ENCODE data around the gene KIF13A.

The KIF13A gene

DNA sequence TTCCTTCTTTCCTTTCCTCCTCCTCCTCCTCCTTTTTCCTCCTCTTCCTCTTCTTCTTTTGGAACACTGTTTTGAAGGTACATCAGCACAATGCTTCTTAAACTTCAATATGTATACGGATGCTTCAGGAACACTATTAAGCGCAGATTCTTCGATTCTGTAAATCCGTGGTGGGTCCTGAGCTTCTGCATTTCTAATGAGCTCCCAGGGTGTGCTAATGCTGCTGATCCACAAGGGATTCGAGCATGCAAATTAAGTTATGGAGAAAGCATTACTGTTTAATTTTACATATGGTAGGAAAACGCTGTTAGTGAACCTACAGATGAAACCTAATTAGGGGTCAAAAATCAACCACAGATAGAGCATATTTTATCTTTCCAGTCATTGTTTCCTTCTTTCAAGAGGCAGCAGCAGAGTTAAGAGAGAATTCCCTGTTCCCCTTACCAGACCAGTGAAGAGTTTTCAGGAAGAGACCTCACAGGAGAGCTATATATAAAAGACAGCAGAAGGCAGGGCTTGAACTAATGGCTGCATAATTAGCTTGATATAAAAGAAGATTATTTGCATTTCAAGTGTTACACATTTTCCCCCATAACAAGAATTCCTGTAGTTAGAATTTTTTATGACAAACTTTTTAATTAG lies 47.2 kb downstream of the KIF13A start:
- TF ChIP-seq, protein P1, sequence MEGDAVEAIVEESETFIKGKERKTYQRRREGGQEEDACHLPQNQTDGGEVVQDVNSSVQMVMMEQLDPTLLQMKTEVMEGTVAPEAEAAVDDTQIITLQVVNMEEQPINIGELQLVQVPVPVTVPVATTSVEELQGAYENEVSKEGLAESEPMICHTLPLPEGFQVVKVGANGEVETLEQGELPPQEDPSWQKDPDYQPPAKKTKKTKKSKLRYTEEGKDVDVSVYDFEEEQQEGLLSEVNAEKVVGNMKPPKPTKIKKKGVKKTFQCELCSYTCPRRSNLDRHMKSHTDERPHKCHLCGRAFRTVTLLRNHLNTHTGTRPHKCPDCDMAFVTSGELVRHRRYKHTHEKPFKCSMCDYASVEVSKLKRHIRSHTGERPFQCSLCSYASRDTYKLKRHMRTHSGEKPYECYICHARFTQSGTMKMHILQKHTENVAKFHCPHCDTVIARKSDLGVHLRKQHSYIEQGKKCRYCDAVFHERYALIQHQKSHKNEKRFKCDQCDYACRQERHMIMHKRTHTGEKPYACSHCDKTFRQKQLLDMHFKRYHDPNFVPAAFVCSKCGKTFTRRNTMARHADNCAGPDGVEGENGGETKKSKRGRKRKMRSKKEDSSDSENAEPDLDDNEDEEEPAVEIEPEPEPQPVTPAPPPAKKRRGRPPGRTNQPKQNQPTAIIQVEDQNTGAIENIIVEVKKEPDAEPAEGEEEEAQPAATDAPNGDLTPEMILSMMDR (IDR thresholded peaks at IDR 0.05; ENCODE audit: borderline replicate concordance, control extremely low read depth, extremely low read depth, insufficient read depth, missing control alignments): no peak
- in situ Hi-C loops (cut with MboI; ENCODE audit: low sequenced_read_pairs, unreplicated experiment): no loop called here
- no peak for DNase-seq (ENCODE audit: low spot score)

DNA sequence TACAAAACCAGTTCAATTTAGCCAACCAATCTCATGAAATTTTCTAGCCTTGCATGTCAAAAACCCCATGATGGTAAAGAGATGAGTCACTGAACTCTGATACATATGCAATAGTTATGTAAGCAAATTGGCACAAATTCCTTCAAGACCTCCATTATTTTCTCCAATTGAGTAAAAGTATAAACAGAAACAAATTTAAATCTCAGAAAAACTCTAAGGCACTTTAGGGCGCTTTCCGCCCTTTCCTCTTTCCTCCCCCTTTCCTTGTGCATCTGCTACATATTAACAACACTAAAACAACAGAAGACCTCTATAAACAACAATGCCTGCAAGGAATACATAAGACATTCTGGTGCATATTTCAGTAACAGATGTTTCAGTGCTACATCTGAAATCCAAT lies 48.5 kb downstream of the KIF13A start:
- DNase-seq (ENCODE audit: low spot score): no peak
- TF ChIP-seq, protein P1 (IDR thresholded peaks at IDR 0.05; ENCODE audit: borderline replicate concordance, control extremely low read depth, extremely low read depth, insufficient read depth, missing control alignments): no peak
- in situ Hi-C loops (cut with MboI; ENCODE audit: low sequenced_read_pairs, unreplicated experiment): no loop called here

DNA sequence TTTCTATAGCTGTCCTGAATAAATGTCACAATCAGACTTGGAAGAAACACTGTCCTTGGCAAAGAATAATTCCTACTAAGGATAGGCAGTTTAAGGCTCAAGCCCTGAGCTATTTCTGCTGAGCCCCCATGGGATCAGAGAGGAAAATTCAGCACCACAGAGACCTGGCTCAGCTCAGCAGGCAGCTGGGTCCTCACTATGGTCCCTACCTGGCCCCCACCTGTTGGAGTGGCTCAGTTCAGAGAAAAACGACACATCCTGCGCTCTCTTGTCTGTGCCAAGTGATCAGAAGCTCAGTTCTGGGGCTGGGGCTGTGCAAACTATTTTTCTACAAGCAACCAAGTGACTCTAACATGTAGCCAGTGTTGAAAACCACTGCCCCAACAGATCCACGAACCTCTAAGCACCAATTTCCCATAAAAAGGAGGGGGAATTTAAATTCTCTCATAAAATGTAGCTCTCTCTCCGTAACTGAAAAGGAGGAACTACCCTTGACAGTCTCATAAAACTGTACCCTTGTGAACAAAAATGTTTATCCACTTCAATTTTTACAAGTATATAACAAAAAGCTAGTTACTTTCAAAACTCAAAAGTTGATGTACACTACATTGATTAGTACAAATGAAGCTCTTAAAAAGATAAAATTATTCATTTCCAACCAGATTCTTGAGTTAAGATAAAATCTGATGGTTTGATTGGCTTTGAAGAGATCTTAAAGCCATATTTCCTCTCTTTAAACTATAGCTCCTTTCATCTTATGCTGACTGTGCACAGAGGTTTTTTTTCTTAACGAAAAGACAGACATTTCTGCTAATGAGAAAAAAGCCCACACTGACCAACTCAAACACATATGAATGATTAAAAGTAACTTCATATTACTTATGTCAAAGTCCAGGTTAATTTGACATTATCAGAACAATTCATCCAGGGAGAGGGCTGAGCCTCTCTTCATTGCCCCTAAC lies 52.0 kb downstream of the KIF13A start:
- TF ChIP-seq, protein P1 (IDR thresholded peaks at IDR 0.05; ENCODE audit: borderline replicate concordance, control extremely low read depth, extremely low read depth, insufficient read depth, missing control alignments): no peak
- no peak for DNase-seq (ENCODE audit: low spot score)
- in situ Hi-C loops (cut with MboI; ENCODE audit: low sequenced_read_pairs, unreplicated experiment): no loop called here

DNA sequence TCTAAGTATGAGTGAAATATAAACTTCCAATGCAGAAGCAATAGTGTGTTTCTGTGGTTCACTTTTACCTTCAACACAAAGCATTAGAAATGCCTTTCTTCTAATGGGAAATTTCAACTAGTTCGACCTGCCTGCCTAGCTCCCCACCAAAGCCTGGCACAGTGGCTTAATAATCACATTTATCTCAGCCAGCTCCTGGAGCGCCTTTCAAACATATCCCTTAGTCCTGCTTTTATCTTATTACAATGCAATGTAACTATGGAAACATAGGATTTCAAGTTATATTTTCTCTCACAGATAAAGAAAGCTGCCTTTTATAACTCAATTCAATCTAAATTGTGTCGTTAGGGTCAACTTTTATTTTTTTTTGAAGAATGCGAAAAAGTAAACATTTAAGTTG lies 53.7 kb downstream of the KIF13A start:
- in situ Hi-C loops (cut with MboI; ENCODE audit: low sequenced_read_pairs, unreplicated experiment): no loop called here
- TF ChIP-seq, protein P1 (IDR thresholded peaks at IDR 0.05; ENCODE audit: borderline replicate concordance, control extremely low read depth, extremely low read depth, insufficient read depth, missing control alignments): no peak
- DNase-seq (ENCODE audit: low spot score): no peak

DNA sequence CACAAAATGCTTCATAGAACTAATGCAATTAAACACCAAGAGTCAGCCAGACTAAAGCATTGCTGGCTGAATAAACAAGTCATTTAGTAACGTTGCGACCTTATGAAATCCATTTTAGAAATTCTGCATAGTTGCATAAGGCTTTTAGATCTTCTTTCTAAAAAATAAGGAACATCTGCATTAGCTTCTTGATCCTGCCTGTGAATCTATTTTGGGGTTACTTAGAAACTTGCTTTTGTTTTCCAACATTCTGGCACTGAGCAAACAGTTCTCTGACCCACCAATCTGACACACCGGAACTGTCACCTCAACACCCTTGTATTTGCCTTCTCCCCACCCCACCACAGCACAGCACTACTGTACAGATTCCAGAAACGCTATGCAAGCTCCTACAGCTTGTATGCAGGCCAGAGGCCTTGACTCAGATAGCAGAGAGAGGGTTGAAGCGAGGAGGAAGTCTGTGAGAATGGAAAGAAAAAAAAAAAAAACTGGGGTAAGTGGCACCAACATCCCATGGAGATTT lies 55.0 kb downstream of the KIF13A start:
- TF ChIP-seq, protein P1 (IDR thresholded peaks at IDR 0.05; ENCODE audit: borderline replicate concordance, control extremely low read depth, extremely low read depth, insufficient read depth, missing control alignments): no peak
- in situ Hi-C loops (cut with MboI; ENCODE audit: low sequenced_read_pairs, unreplicated experiment): no loop called here
- no peak for DNase-seq (ENCODE audit: low spot score)

DNA sequence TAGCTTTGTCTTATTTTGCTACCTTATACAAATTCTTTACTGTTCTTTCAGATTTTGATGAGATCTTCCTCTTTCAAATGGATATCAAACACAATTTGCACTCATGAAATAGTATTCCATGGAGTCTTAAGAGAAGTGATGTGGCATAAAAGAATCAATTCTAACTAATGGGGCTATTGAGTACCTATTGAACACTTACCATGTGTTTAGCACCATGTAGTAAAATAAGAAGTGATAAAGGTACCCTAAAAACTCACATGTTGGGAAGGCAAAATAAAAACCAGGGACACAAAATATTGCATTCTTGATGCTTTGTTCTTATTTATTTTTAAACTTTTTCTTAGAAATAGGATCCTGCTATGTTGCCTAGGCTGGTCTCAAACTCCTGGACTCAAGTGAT lies 56.2 kb downstream of the KIF13A start:
- DNase-seq (ENCODE audit: low spot score): no peak
- TF ChIP-seq, protein P1 (IDR thresholded peaks at IDR 0.05; ENCODE audit: borderline replicate concordance, control extremely low read depth, extremely low read depth, insufficient read depth, missing control alignments): no peak
- in situ Hi-C loops (cut with MboI; ENCODE audit: low sequenced_read_pairs, unreplicated experiment): no loop called here

Measured in GM13976 (cell line).